Posterior vena cava (tissue), 2 donors: ENCODE data around the gene MIEN1. TPM values are rescaled to one million over a fixed set of nuclear protein-coding genes. Genes with fewer than 3 reads are reported as not detected.
A peak's percentile ranks its signal among the peaks of the same experiment; 100 is the strongest.
"Not testable (repeated sequence)": the region's sequence is repeated elsewhere in the genome, so short reads cannot be mapped to it uniquely, and the experiment has no call there.

Experiments
- DNase-seq: peaks from one replicate; pipeline ENCODE4 v3.0.0-alpha.2; 2020; ENCODE audit warnings: low spot score
- intact Hi-C, 2 donors: fragments of 100-400 bp; cut with DNase I; formaldehyde crosslinking; loops; one replicate each; pipeline versions ENCODE4 v1.14.1 to v1.14.2; 2022 to 2023
- total RNA-seq, 2 donors: library from RNA; stranded (reverse); fragmentation: NEBNext Ultra II Directional; extraction: Animal tissue kit (Norgen Biotek cat#: 25700); gene quantifications; one replicate each; pipeline ENCODE4 v1.2.1, GENCODE V29; 2021
- donor health status: DM: yes; HTN: yes; CAD: no.
- donor health status: DM: yes; HTN: yes; CAD: no.

The MIEN1 gene
- total RNA-seq, 2 donors from 2014 or later: 27.4 to 33.6 TPM

DNA sequence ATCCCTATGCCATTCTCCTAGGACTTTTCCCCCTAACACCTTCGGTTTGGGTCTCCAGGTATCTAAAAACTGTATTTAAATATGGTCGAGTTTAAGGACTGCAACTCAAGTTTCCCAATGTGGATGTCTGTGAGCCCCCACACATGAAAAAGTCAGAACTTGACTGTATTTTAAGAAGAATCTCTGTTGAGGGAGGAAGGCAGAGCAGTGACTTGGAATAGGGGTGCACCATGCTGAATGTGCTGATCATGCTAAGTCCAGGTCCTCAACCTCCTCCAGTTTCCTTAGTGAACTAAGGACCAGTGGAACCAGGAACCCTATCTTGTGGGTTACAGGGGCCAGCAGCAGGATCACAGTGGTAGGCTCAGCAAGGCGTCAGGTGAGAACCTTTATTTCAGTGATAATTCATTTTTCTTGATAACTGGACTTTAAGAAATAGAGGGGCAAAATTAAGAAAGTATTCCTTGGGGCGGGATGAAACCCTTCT is 26.9 kb upstream of the MIEN1 start:
- no peak for DNase-seq
- intact Hi-C loops: no loop called here

DNA sequence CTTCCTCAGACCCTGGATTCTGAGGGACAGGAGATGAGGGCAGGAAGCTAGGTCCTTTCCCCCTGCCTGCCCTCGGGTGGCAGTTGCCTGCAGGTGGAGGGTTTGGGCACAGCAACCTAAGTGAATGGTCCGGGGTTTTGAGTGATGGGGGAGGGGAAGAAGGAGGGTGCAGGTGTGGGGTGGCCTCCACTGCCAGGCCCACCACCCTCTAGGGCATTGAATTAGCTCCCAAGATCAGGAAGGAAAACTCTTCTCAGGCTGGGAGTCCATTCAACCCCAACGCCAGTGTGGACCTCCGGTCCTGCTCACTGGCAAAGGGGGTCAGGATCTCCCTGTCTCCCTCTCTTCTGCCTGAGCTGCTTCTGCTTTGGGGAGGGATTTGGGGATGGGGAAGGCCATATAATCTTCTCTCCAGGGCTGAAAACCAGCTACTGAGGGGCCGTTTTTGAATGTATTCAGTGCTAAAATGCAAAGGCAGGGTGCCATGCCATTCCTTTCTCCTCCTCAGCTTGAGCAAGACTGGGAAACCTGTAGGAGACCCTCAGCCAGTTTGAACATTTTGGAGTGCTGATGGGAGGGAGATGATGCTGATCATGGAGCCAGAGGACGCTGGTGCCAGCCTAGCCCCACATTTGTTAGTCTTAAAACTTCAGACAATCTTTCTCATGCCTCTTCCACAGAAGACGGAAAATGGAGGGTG is 26.2 kb upstream of the MIEN1 start:
- intact Hi-C loops: no loop called here
- no peak for DNase-seq

DNA sequence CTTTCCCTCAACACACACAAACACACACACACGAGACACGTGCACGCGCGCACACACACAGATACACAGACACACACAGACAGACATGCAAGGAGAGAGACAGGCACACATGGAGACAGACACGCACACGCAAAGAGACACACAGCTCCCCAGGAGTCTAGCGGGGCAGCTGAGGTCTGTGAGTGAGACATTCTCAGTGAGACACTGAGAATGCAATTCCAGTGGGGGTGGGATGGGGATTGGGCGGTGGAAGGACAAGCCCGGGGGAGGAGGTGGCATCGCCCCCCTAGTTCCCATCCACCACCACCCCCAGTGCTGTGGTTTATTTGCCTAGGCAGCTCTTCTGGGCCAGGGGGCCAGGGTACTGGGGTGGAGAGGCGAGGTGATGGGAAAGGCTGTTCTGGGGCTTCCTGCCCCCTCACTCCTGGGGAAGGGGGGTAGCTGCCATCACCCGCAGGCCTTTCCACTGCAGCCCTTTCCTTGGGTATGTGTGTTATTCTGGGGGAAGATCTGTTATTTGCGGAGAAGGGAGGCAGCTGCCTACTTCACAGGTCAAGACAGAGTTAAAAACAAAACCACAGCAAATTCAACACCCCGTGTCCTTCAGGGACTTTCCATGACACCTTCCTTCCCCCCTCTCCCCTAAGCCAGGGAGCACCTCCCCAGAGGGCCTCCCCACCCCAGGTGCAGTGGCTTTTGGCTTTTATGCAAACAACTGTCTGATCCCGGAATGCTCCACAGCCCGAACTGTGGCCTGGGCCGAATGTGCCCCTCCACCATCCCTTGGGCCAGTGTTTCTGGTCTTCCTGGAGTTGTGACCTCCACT is 25.4 kb upstream of the MIEN1 start:
- intact Hi-C loops: no loop called here
- DNase-seq: no peak

DNA sequence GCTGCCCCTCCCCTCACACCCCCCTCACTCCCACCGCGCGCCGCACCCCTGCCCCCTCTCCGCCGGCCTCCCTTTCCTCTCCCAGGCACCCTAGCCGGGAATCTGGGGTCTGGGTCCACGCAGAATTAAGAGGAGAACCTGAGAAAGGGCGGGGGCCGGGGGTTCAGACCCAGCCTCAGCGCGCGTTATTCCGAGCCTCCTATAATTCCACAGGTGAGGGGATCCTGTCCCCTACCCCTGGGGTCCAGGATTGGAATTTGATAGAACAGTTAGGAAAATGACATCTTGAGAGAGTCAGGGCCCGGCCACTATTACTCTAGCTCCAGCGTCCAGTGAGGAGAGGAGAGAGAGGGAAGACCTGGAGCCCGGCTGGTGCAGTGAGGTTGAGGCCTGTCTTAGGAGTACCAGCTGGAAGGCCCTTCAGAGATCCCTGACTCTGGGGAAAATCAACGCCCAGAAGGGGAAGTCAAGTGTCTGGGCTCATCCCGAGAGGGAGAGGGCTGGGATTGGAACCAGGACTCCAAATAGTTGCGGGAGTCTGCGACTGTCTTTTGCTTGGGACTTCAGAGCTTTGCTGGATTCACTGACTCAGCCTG is 24.7 kb upstream of the MIEN1 start:
- DNase-seq: no peak
- intact Hi-C loops: loop anchor here (5.0 kb wide), 2 partner anchors 118 to 133 kb away; partner anchors contain the start of gene STARD3 (in 1 of the 2)

DNA sequence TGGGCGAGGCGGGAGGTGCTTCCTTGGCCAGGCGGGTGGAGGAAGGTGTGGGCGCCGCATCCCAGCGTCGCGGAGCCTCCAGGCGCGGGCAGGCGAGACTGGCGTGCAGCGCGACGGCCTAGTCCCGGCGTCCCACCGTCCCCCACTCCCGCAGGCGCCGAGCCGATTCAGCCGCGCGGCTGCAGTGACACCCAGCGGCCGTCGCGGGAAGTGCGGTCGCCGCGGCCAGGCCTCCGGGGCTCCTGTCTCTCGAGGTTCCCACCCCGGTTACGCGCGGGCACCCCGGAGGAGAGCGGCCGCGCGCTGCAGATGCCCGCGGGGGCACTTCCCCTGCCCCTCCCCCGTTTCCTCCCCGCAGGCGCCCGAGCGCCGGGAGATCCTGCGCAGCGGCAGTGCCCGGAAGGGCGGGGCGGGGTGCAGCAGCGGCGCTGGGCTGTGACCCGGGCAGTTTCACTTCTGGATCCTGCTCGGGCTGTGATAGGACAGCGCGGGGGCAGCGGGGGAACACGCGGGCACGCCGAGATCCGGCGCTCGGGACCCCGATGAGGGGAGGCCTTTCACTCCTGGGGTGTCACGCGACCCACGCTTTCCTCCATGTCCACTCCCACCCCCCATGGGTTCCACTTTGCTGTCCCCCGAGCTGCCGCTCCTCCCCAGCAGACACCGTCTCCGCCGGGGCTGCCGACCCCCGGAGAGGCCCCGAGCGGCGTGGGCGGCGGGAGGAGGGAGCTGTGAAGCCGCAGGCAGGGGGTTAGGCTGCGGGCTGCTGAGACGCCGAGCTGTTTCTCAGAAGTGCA is 24.0 kb upstream of the MIEN1 start:
- intact Hi-C loops: loop anchor here (5.0 kb wide), 2 partner anchors 117 to 132 kb away; partner anchors contain the start of gene STARD3 (in 1 of the 2)
- peak; percentile 98 for DNase-seq

DNA sequence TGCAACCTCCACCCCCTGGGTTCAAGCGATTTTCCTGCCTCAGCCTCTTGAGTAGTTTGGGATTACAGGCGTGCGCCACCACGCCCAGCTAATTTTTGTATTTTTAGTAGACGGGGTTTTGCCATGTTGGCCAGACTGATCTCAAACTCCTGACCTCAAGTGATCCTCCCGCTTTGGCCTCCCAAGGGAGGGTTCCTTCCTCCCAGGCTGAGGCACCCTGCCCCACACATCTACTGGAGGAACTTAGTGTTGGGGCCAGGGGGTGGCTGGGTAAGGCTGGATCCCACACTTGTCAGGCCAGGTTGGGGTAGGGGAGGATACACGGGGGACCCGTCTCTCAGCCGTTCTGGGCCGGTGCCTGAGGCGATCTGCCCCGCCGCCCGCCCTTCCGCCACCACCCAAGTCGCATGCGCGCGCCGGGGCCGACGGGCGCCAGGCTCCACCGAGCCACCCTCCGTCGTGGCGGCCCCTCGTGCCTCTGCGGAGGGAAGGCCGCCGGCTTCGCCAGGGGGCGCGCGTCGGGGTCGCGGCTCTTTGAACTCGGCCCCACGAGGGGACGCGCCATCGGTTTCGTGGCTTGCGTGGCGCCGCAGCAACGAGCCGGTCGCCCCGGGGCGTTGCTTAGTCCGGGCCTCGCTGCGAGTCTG is 23.3 kb upstream of the MIEN1 start:
- intact Hi-C loops: loop anchor here (5.0 kb wide), 2 partner anchors 116 to 131 kb away; partner anchors contain the start of gene STARD3 (in 1 of the 2)
- peak; percentile 89 for DNase-seq

DNA sequence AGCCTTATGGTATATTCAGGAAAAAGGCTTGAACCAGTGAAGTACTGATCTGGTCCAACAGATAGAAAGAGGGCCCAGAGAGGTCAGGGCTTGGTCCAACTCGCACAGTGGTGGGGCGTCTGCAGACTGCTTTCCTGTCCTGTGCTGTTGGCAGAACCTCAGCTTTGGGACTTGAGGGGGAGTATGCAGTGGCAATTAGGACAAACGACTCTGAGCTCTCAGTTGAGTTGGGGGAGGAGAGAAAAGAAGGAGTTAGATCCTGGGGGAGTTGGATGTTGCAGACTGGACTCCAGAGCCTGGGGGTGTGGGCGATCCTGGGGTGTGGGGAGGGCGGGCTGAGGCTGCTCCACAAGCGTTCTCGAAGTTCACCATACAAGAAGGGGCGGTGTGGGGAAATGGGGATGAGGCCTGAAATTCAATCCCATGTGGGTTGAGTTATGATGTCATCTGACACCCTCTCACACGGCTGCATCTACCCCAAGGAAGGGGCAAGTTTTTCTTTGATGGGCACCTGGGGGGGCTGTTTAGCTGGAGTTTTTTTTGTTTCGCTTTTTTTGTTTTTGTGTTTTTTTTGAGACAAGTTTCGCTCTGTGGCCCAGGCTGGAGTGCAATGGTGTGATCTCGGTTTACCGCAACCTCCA is 22.0 kb upstream of the MIEN1 start:
- intact Hi-C loops: loop anchor here (5.0 kb wide), 2 partner anchors 115 to 130 kb away; partner anchors contain the start of gene STARD3 (in 1 of the 2)
- DNase-seq: no peak

DNA sequence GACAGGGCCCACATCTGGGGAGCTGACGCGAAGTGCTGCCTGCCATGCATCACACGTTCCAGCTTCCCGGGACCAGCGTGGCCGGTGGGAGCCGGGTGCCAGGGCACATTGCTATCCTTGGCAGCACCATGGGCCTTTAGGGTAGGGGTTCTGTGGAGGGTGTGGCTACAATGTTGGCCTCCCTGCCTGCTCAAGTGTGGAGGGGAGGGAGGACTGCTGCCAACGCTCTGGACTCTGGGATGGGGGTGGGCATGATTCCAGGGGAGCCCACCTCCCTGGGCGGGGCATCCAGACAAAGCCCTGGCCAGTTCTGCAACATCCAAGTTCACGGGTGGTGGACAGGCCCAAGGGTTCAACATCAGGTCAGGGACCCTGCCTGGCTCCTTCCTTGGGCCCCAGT is 21.3 kb upstream of the MIEN1 start:
- no peak for DNase-seq
- intact Hi-C loops: loop anchor here (5.0 kb wide), 2 partner anchors 114 to 129 kb away; partner anchors contain the start of gene STARD3 (in 1 of the 2)

DNA sequence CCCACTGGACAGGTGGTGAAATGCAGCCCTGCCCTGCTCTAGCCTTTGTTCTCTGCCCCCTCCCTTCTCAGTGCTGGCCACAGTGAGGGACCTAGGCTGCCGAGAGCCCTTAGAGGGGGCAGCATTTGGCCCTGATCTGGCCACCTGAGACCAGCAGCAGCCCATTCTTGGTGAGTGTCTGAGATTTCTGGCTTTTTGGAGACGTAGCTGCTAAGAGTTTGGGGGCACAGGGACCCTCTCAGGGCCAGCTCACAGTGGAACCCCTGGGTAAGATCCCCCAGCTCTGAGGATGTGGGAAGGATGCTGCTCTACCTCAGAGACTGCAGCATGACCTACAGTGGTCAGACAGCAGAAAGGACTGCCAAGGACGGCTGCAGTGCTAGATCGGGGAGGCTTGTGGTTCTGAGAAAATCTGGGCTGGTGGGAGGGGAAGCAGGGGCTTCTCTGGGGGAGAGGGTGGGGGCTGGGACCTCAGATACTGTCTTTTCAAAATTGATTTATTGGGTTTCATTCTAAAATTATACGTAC is 20.7 kb upstream of the MIEN1 start:
- DNase-seq: no peak
- intact Hi-C loops: loop anchor here (5.0 kb wide), 2 partner anchors 114 to 129 kb away; partner anchors contain the start of gene STARD3 (in 1 of the 2)

DNA sequence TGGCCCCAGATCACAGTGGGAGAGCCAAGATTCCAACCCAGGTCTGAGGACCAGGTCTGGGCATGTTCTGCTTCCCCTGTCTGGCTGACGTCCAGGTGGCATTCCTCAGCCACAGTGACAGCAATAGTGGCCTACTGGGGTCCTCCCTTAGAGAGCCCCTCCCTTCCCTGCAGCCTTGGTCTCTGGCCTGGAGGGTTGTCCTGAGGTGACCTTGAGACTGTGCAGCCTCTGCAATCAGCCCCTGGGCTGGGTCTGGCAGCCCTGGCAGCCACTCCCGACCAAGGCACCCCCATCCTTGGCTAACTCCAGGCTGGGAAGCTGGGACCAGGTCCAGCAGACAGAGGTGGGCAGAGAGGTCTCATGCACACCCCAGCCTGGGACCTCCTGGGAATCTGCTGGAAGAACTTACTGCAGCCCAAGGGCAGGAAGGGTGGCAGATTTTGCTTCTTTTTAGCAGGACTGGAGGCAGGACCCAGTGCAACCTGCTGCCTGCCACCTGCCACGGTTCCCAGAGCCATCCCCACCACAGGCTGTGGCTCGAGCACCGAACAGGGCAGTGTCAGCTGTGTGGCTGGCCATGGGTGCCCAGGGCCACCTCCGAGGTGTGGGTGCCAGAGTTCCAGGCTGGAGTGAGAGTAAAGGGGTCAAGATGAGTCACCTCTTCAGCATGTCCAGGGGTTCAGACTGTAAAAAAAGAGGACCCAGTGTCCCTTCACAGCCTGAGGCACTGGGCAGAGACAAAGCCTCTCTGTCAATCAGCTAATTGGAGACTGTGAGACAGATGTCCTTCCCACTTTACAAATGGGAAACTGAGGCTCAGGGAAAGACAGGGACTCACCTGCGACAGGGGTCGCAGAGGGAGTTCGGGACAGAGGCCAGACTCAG is 20.0 kb upstream of the MIEN1 start:
- intact Hi-C loops: loop anchor here (5.0 kb wide), 2 partner anchors 113 to 128 kb away; partner anchors contain the start of gene STARD3 (in 1 of the 2)
- no peak for DNase-seq

DNA sequence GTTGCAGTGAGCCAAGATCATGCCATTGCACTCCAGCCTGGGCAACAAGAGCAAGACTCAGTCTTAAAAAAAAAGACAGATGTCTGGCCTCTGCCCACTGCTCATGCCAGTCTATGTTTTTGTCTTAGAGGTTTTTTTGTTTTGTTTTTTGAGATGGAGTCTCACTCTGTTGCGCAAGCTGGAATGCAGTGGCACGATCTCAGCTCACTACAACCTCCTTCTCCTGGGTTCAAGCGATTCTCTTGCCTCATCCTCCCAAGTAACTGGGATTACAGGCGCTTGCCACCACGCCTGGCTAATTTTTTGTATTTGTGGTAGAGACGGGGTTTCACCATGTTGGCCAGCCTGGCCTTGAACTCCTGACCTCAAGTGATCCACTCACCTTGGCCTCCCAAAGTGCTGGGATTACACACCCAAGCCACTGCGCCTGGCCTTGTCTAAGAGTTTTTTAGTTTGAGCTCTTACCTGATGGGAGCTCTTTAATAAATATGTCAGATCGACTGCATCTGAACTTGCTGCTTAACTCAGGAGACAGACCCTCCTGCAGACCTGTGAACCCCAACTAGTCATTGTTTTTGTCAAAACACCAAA is 18.2 kb upstream of the MIEN1 start:
- DNase-seq, intact Hi-C loops: not testable (repeated sequence)

DNA sequence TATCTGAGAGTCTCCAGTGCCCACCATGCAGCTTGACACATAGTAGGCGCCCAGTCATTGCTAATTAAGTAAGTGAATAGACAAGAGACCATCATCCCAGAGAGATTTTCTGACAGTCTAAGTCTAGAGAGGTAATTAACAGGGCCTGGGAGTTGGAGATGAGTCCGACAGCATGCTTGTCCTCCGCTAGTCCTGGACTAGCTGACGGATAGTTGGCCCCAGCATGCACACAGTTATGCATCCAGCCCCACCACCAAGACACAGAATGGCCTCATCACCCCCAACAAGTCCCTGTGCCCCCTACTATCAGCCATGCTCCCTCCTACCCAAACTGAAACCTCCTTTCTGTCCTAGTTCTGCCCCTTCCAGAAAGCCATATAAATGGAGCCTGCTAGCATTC is 17.4 kb upstream of the MIEN1 start:
- DNase-seq: peak; percentile 42
- intact Hi-C loops: no loop called here

DNA sequence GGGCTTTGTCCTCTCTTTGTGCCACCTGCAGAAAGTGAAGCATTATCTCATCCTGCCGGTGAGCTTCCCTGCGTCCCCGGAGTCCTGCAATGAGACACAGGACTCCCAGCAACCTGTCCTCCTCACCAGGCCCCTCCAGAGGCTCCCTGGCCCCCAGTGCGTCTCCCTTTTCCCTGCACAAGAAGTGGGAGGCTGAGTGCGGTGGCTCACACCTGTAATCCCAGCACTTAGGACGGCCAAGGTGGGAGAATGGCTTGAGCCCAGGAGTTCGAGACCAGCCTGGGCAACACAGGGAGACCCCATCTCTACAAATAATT is 15.8 kb upstream of the MIEN1 start:
- intact Hi-C loops: no loop called here
- peak; percentile 29 for DNase-seq

DNA sequence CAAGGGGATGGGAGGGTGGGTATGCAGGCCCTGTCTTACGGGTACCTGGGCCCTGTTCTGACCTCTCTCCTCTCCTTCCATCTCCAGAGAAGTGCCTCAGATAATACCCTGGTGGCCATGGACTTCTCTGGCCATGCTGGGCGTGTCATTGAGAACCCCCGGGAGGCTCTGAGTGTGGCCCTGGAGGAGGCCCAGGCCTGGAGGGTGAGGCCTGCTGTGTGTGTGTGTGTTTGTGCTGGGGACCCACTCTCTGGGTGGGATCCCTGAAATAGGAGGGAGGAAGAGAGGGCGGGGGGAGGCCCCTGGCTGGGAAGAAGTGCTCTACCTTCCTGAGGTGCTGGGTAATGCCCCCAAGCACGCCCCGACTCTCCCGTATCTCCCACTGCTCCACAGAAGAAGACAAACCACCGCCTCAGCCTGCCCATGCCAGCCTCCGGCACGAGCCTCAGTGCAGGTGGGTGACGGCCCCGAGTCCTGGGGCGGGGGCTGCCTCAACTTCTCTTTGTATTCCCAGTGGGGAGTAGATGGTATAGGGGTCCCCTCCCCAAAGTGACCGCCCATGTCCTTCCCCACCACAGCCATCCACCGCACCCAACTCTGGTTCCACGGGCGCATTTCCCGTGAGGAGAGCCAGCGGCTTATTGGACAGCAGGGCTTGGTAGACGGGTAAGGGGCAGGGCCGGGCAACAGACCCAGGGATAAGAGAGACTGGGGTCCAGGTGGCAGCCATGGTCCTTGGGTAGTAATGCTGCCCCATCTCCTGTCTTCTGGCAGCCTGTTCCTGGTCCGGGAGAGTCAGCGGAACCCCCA is 15.2 kb upstream of the MIEN1 start:
- intact Hi-C loops: no loop called here
- peak; percentile 67 for DNase-seq

DNA sequence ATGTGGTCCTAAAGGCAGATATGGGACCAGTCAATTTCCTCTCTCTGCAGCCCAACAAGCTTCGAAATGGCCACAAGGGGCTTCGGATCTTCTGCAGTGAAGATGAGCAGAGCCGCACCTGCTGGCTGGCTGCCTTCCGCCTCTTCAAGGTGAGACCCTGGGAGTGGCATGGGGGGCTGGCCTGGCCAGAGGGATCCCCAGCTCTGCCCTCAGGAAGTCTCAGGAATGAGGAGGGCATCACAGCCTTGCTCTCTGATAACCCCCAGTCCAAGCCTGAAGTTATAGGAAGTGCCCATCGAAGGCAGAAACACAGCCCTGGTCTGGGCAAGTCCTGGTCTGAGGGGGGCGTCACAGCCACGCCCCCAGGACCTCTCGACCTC is 14.5 kb upstream of the MIEN1 start:
- intact Hi-C loops: no loop called here
- DNase-seq: peak; percentile 78
